BLaER1 (cell line): ENCODE data around the gene GAD1.
A peak's percentile ranks its signal among the peaks of the same experiment; 100 is the strongest.

ENCODE experiments used
- H3K27ac ChIP-seq: shearing (Covaris generic); formaldehyde crosslinking; 2 replicates; pipeline ENCODE4 v1.8.1; 2022
- H3K27me3 ChIP-seq: shearing (Covaris generic); formaldehyde crosslinking; 2 replicates; pipeline ENCODE4 v1.8.1; 2022
- H3K36me3 ChIP-seq: shearing (Covaris generic); formaldehyde crosslinking; 2 replicates; pipeline ENCODE4 v1.8.1; 2022
- H3K4me1 ChIP-seq: shearing (Covaris generic); formaldehyde crosslinking; 2 replicates; pipeline ENCODE4 v1.8.1; 2022
- H3K4me2 ChIP-seq: shearing (Covaris generic); formaldehyde crosslinking; 2 replicates; pipeline ENCODE4 v1.8.1; 2022
- H3K4me3 ChIP-seq: shearing (Covaris generic); formaldehyde crosslinking; 2 replicates; pipeline ENCODE4 v1.8.1; 2022
- H3K9ac ChIP-seq: shearing (Covaris generic); formaldehyde crosslinking; 2 replicates; pipeline ENCODE4 v1.8.1; 2022
- H3K9me3 ChIP-seq: shearing (Covaris generic); formaldehyde crosslinking; 2 replicates; pipeline ENCODE4 v1.8.1; 2022
- H4K20me1 ChIP-seq: shearing (Covaris generic); formaldehyde crosslinking; 2 replicates; pipeline ENCODE4 v1.8.1; 2022
- Cebpa-rat ChIP-seq: shearing (Covaris generic); IDR thresholded peaks from 2 replicates; pipeline ENCODE4 v1.8.1; 2022

GAD1 gene

GRCh38 chr2:170817093-170818035 lies 677 bp downstream of the GAD1 start:
- H3K27me3 ChIP-seq = peaks cover 96% of the 10 kb centered on the region
- H3K9ac ChIP-seq = no peak overlapping the region
- H3K4me2 ChIP-seq = peak overlapping the region; percentile 98
- H3K9me3 ChIP-seq = peaks cover 44% of the 10 kb centered on the region
- no peak for TF ChIP-seq Cebpa-rat
- peaks cover 35% of the 10 kb centered on the region for H3K4me1 ChIP-seq
- H4K20me1 ChIP-seq = peaks cover 68% of the 10 kb centered on the region
- no peaks in the 10 kb centered on the region for H3K36me3 ChIP-seq
- peak overlapping the region; percentile 67 for H3K4me3 ChIP-seq
- no peak overlapping the region for H3K27ac ChIP-seq

DNA sequence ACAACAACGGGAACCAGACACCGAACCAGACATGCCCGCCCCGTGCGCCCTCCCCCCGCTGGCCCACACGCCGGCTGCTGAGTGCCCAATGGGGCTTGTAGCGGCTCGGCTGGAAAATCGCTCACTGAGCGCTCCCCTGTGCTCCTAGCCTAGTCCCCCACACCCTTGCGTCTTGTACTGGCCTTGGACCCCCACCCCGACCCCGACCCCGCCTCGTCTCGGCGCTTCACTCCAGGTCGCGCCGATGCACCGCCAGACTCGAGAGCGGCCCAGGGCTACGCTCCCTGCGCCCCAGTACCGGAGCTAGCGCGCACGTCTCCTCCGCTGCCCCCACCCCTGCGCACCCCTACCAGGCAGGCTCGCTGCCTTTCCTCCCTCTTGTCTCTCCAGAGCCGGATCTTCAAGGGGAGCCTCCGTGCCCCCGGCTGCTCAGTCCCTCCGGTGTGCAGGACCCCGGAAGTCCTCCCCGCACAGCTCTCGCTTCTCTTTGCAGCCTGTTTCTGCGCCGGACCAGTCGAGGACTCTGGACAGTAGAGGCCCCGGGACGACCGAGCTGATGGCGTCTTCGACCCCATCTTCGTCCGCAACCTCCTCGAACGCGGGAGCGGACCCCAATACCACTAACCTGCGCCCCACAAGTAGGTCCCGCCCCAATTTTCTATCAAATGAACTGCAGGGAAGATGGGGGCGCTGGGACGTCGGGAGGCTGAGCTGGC lies 1.5 kb downstream of the GAD1 start:
- Histone ChIP-seq H3K27me3 (peaks cover 100% of the 10 kb centered on the region), H3K36me3 (no peaks in the 10 kb centered on the region), H3K9ac (no peak overlapping the region), H3K4me1 (peaks cover 35% of the 10 kb centered on the region), H3K4me3 (no peak overlapping the region), H4K20me1 (peaks cover 63% of the 10 kb centered on the region), H3K9me3 (peaks cover 53% of the 10 kb centered on the region), H3K27ac (no peak overlapping the region), H3K4me2 (no peak overlapping the region)
- no peak for TF ChIP-seq Cebpa-rat

- Histone ChIP-seq H3K9ac (no peak overlapping the region), H4K20me1 (peaks cover 57% of the 10 kb centered on the region), H3K4me1 (peaks cover 35% of the 10 kb centered on the region), H3K27me3 (peaks cover 100% of the 10 kb centered on the region), H3K36me3 (no peaks in the 10 kb centered on the region), H3K27ac (no peak overlapping the region), H3K9me3 (peaks cover 58% of the 10 kb centered on the region), H3K4me2 (no peak overlapping the region), H3K4me3 (no peak overlapping the region)
- no peak for TF ChIP-seq Cebpa-rat
Measured at GRCh38 chr2:170818752-170819470, 2.2 kb downstream of the GAD1 start.

DNA sequence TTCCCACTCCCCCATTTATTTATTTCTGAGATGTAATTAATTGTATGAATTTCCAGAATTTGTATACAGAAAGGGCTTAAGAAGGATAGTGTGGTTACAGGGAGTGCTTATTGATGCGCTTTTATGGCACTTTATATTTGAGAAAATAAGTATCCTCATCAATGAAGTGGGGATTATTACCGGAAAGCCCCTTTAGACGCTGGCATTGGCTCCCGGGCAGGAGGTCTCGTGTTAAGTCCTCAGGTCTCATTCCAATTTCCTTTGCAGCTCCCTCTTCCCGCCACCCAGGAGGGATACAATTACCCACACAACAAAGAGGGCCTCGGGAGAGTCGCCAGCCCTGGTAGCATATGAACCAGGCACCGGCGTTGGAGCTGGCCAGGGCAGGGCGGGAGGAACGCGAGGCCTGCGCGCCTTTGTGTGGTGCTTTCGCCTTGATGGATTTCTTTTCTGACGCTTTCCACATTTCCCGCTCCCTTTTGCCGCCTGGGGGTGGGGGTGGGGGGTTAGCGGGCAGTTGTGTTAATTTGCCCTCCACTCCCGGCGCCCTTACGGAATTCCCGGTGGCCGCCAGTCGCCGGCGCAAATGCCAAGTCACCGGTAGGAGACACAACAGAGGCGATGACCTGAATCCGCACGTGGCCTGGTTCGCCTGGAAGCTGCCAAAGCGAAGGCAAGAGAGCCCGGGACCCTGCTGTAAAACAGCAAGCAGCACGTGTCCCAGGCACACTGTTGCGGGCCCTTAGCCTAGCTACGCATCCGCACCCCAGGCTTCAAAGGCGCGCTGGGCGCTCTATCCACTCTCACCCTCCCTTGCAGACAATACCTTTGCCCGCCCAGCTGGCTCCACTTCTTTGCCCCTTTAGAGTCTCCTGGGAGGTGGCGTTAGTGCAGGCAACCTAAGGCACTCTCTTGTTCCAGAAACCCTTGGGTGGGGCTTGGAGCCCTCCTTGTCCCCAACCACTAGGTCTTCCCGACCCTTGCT lies 3.3 kb downstream of the GAD1 start:
- Histone ChIP-seq H3K9me3 (peaks cover 62% of the 10 kb centered on the region), H3K4me2 (peak overlapping the region; percentile 43; the same call in 1 of the 2 replicates), H3K27me3 (peaks cover 100% of the 10 kb centered on the region), H3K4me1 (peaks cover 35% of the 10 kb centered on the region), H4K20me1 (peaks cover 49% of the 10 kb centered on the region), H3K4me3 (0 out of 2 replicates have a peak overlapping the region, but pooled peaks have one; percentile 1), H3K9ac (no peak overlapping the region), H3K27ac (no peak overlapping the region), H3K36me3 (no peaks in the 10 kb centered on the region)
- no peak for TF ChIP-seq Cebpa-rat

DNA sequence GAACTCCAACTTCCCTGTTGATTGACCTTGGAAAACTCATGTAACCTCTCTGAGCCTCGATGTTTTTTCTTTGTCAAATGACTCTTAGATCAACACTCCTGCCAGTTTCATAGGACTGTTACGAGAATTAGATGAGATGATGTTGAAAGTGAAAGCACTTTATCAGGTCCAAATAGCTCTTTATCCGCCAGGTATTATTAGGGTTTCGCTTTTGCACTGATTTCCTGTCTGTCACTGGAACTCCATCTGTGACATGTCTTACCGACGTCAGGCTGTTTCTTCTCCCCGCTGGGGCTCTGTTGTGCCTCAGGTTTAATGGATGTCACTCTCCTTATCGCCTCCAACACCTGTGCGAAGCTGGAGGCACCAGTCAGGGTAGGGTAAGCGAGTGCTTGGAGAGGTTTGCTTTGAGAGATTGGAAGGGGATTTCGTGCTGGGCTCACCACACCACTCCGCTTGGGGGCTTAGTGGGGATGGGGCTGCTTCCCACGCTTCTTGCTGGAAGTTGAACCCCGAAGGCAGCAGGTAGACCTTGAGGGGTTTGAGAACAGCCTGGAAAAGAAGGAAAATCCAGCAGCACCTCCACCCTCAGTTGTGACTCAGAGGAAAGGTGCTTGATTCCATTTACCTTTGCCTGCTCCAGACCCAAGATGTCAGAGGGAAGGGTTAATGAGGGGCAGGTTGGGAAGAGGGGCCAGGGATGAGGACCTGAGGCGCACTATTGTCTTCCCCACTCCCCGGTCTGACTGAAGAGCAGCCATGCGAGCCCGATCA lies 4.3 kb downstream of the GAD1 start:
- peaks cover 28% of the 10 kb centered on the region for H3K4me1 ChIP-seq
- peak overlapping the region; percentile 31; the same call in 1 of the 2 replicates for H3K4me3 ChIP-seq
- H3K9ac ChIP-seq = no peak overlapping the region
- H4K20me1 ChIP-seq = peaks cover 41% of the 10 kb centered on the region; the same call in 1 of the 2 replicates
- peak overlapping the region; percentile 43 for H3K4me2 ChIP-seq
- H3K9me3 ChIP-seq = peaks cover 62% of the 10 kb centered on the region
- no peak for TF ChIP-seq Cebpa-rat
- no peak overlapping the region for H3K27ac ChIP-seq
- no peaks in the 10 kb centered on the region for H3K36me3 ChIP-seq
- H3K27me3 ChIP-seq = peaks cover 99% of the 10 kb centered on the region

DNA sequence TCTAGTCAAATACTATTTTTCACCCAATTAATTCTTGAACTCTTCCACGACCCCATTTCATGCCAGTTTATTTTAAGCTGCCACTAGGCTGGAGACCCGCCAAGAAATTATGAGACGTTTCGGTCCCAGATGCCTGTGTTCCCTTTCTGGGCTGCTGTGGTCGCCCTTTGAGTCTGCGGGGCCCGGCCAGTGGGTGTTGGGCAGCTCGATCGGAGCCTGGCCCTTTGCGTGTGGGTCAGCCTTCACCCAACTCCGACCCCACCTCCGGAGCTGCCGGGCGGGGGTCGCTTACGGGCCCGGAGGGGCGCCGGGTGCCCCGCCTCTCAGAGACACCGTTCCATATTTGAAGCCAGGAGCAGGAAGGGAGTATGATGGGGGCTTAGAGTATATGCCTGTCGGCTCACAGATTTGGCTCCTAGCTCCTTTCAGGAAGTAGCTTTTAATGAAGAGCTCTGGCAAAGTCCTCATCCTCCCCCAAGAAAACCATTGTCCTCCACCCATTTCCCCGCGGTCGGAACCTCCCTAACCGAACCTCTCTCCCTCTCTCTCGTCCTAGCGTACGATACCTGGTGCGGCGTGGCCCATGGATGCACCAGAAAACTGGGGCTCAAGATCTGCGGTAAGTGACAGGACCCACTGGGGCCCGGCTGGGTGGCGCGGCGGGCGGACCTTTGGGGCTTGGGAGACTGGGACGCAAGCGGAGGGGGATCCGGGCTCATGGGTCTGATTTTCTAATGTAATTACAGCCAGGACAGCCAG lies 5.0 kb downstream of the GAD1 start:
- no peak for TF ChIP-seq Cebpa-rat
- Histone ChIP-seq H4K20me1 (peaks cover 38% of the 10 kb centered on the region; the same call in 1 of the 2 replicates), H3K27ac (no peak overlapping the region), H3K9me3 (peaks cover 62% of the 10 kb centered on the region), H3K4me1 (peaks cover 24% of the 10 kb centered on the region), H3K9ac (no peak overlapping the region), H3K4me3 (peak overlapping the region; percentile 31), H3K4me2 (peak overlapping the region; percentile 43), H3K27me3 (peaks cover 96% of the 10 kb centered on the region), H3K36me3 (no peaks in the 10 kb centered on the region)

DNA sequence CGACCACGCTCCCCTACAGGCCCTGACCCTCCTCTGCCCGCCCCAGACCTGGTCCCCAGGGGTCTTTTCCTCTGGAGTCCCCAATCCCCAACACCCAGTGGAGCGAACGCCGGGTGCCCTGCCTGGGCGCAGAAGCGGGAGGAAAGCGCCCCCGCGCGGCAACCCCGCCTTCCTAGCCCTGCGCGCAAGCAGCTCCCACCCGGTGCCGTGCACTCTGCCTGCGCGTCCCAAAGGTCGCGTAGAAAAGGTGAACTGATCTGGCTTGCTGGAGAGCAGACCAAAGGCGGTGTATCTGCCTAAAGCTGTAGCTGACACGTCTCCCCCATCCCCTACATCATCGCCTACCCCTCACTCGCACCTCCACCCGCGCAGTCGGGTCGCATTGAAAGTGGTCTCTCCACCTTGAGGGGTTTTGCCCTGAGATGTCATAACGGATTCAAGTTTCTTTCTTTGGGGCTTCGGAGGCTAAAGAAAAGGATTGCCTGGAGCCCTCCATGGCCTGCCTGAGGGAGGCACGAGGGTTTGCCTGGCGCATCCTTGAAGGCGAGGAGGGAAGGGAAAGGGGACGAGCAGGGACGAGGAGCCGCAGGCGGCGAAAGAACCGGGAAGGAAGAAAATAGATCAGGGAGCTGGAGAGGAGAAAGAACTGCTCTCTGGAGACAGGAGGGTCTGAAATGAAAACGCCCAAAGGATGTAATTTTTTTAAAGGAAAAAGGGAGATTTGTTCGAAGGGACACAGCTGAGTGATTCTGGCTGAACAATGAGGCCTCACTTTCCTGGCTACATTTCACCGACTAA lies 5.8 kb downstream of the GAD1 start:
- Histone ChIP-seq H3K4me2 (no peak overlapping the region), H3K4me1 (peaks cover 19% of the 10 kb centered on the region), H3K36me3 (no peaks in the 10 kb centered on the region), H4K20me1 (peaks cover 33% of the 10 kb centered on the region; the same call in 1 of the 2 replicates), H3K27me3 (peaks cover 96% of the 10 kb centered on the region), H3K27ac (no peak overlapping the region), H3K9ac (no peak overlapping the region), H3K9me3 (peaks cover 59% of the 10 kb centered on the region), H3K4me3 (0 out of 2 replicates have a peak overlapping the region, but pooled peaks have one; percentile 31)
- no peak for TF ChIP-seq Cebpa-rat
